Measurements from ENCODE around the gene KIAA0930. TPM values are rescaled to one million over a fixed set of nuclear protein-coding genes. Genes with fewer than 3 reads are reported as not detected.

Gene KIAA0930
- total RNA-seq, 4 donors from 2014 or later: 51.6 to 64.9 (median 62.0) TPM

- Histone ChIP-seq H3K4me3 (no peak overlapping the region), H3K4me1 (peaks cover 0 to 29% (median 15%) of the 10 kb centered on the region in 4 donors), H3K9me3 (no peaks in the 10 kb centered on the region), H3K27ac (no peak overlapping the region), H3K27me3 (no peaks in the 10 kb centered on the region), H3K36me3 (no peaks in the 10 kb centered on the region)
- TF ChIP-seq POLR2A (IDR thresholded peaks at IDR 0.05) (no peak), EP300 (IDR thresholded peaks at IDR 0.05) (no peak), CTCF (IDR thresholded peaks at IDR 0.05) (no peak)
- DNase-seq (ENCODE audit: low spot score in 2 of 2): no peak
- WGBS, 2 donors: 80 to 87% methylated on average over 4 of the region's 4 CpGs
These were observed 4.2 kb upstream of the KIAA0930 start for GRCh38 chr22:45244916-45245315.

GRCh38 chr22:45242778-45243191 is 2.1 kb upstream of the KIAA0930 start:
- WGBS, 2 donors: 27 to 45% methylated on average over 7 of the region's 7 CpGs

GRCh38 chr22:45240104-45240809 is 437 bp downstream of the KIAA0930 start:
- TF ChIP-seq CTCF (IDR thresholded peaks at IDR 0.05): no peak
- TF ChIP-seq EP300 (IDR thresholded peaks at IDR 0.05): no peak
- no peak for TF ChIP-seq POLR2A (IDR thresholded peaks at IDR 0.05)
- Histone ChIP-seq H3K9me3 (no peaks in the 10 kb centered on the region), H3K27me3 (no peaks in the 10 kb centered on the region), H3K4me1 (peaks cover 0 to 68% (median 27%) of the 10 kb centered on the region in 4 donors), H3K36me3 (peaks cover 0 to 17% (median 0%) of the 10 kb centered on the region in 3 donors), H3K27ac (peak overlapping the region in 3 of 4 donors; percentile 65 to 85 (median 74)), H3K4me3 (peak overlapping the region; percentile 62 to 89 (median 74))
- 0 to 1% methylated on average over 38 to 43 of the region's 73 CpGs for WGBS, 2 donors
- DNase-seq (ENCODE audit: low spot score in 2 of 2): no peak

More at GRCh38 chr22:45242778-45243191, 2.1 kb upstream of the KIAA0930 start:
- no peak for DNase-seq (ENCODE audit: low spot score in 2 of 2)
- Histone ChIP-seq H3K4me1 (peaks cover 0 to 50% (median 23%) of the 10 kb centered on the region in 4 donors), H3K36me3 (peaks cover 0 to 6% (median 0%) of the 10 kb centered on the region in 3 donors), H3K4me3 (no peak overlapping the region), H3K27me3 (no peaks in the 10 kb centered on the region), H3K27ac (peak overlapping the region in 2 of 4 donors; percentile 39 to 55), H3K9me3 (no peaks in the 10 kb centered on the region)
- TF ChIP-seq POLR2A (IDR thresholded peaks at IDR 0.05) (no peak), EP300 (IDR thresholded peaks at IDR 0.05) (peak in 1 of 2 donors; percentile 48), CTCF (IDR thresholded peaks at IDR 0.05) (peak in 3 of 5 experiments; percentile 10 to 39 (median 21))

GRCh38 chr22:45239681-45240051 is 1.0 kb downstream of the KIAA0930 start:
- Histone ChIP-seq H3K4me1 (peaks cover 0 to 73% (median 27%) of the 10 kb centered on the region in 4 donors), H3K27ac (peak overlapping the region in 2 of 4 donors; percentile 74 to 85)
- no peak for DNase-seq (ENCODE audit: low spot score in 2 of 2)

More at GRCh38 chr22:45239681-45240051, 1.0 kb downstream of the KIAA0930 start:
- 23 to 30% methylated on average over 6 to 8 of the region's 8 CpGs for WGBS, 2 donors
- TF ChIP-seq POLR2A (IDR thresholded peaks at IDR 0.05): no peak
- TF ChIP-seq CTCF (IDR thresholded peaks at IDR 0.05): no peak
- no peak for TF ChIP-seq EP300 (IDR thresholded peaks at IDR 0.05)
- H3K9me3 ChIP-seq: no peaks in the 10 kb centered on the region
- peaks cover 0 to 17% (median 0%) of the 10 kb centered on the region in 3 donors for H3K36me3 ChIP-seq
- H3K4me3 ChIP-seq: peak overlapping the region; percentile 62 to 89 (median 74)
- H3K27me3 ChIP-seq: no peaks in the 10 kb centered on the region
